Measurements from ENCODE around the gene PSMF1. TPM values are rescaled to one million over a fixed set of nuclear protein-coding genes. Genes with fewer than 3 reads are reported as not detected.

PSMF1 gene
- total and polyA plus RNA-seq, 2 of the 13 experiments (the other 11 are each of a cell fraction or from before 2014, with no cell fraction given): 82.5 to 86.0 TPM

DNA sequence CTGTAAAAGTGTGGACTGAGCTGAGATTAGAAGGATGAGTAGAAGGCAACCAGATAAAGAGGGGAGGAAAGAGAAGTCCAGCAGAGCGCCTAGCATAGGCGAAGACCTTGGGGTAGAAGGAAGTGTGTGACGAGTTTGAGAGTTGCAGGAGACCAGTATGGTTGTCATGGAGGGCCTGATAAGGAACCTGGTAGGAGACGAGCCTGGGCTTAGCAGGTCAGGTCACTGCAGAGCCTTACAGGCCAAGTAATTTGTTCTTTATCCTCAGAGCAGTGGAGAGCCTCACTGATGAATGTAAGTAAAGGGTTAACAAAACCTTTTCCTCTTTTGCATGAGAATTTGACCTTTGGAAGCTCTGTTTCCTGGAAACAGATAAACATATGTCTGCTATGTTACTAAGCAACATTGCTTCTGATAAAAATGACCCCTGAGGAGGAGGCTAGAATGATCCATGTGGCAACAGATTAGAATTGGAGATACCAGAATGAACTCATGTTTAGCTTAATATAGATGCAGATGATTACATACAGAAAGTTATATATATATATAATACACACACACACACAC, 69.3 kb downstream of the PSMF1 start (continued):
- 0 out of 2 replicates have a peak, but pooled peaks have one; percentile 50 for TF ChIP-seq THRA (CRISPR knock-in tag; IDR thresholded peaks at IDR 0.05; ENCODE audit: borderline replicate concordance)
- no peak for TF ChIP-seq NKX3-1 (CRISPR knock-in tag; IDR thresholded peaks at IDR 0.05)
- TF ChIP-seq ZNF460 (CRISPR knock-in tag; IDR thresholded peaks at IDR 0.05; ENCODE audit: borderline replicate concordance): no peak
- TF ChIP-seq, protein P1, sequence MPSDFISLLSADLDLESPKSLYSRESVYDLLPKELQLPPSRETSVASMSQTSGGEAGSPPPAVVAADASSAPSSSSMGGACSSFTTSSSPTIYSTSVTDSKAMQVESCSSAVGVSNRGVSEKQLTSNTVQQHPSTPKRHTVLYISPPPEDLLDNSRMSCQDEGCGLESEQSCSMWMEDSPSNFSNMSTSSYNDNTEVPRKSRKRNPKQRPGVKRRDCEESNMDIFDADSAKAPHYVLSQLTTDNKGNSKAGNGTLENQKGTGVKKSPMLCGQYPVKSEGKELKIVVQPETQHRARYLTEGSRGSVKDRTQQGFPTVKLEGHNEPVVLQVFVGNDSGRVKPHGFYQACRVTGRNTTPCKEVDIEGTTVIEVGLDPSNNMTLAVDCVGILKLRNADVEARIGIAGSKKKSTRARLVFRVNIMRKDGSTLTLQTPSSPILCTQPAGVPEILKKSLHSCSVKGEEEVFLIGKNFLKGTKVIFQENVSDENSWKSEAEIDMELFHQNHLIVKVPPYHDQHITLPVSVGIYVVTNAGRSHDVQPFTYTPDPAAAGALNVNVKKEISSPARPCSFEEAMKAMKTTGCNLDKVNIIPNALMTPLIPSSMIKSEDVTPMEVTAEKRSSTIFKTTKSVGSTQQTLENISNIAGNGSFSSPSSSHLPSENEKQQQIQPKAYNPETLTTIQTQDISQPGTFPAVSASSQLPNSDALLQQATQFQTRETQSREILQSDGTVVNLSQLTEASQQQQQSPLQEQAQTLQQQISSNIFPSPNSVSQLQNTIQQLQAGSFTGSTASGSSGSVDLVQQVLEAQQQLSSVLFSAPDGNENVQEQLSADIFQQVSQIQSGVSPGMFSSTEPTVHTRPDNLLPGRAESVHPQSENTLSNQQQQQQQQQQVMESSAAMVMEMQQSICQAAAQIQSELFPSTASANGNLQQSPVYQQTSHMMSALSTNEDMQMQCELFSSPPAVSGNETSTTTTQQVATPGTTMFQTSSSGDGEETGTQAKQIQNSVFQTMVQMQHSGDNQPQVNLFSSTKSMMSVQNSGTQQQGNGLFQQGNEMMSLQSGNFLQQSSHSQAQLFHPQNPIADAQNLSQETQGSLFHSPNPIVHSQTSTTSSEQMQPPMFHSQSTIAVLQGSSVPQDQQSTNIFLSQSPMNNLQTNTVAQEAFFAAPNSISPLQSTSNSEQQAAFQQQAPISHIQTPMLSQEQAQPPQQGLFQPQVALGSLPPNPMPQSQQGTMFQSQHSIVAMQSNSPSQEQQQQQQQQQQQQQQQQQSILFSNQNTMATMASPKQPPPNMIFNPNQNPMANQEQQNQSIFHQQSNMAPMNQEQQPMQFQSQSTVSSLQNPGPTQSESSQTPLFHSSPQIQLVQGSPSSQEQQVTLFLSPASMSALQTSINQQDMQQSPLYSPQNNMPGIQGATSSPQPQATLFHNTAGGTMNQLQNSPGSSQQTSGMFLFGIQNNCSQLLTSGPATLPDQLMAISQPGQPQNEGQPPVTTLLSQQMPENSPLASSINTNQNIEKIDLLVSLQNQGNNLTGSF (CRISPR knock-in tag; IDR thresholded peaks at IDR 0.05): no peak
- TF ChIP-seq, protein P2, sequence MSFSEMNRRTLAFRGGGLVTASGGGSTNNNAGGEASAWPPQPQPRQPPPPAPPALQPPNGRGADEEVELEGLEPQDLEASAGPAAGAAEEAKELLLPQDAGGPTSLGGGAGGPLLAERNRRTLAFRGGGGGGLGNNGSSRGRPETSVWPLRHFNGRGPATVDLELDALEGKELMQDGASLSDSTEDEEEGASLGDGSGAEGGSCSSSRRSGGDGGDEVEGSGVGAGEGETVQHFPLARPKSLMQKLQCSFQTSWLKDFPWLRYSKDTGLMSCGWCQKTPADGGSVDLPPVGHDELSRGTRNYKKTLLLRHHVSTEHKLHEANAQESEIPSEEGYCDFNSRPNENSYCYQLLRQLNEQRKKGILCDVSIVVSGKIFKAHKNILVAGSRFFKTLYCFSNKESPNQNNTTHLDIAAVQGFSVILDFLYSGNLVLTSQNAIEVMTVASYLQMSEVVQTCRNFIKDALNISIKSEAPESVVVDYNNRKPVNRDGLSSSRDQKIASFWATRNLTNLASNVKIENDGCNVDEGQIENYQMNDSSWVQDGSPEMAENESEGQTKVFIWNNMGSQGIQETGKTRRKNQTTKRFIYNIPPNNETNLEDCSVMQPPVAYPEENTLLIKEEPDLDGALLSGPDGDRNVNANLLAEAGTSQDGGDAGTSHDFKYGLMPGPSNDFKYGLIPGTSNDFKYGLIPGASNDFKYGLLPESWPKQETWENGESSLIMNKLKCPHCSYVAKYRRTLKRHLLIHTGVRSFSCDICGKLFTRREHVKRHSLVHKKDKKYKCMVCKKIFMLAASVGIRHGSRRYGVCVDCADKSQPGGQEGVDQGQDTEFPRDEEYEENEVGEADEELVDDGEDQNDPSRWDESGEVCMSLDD (CRISPR knock-in tag; IDR thresholded peaks at IDR 0.05; ENCODE audit: borderline replicate concordance): no peak
- TF ChIP-seq ZNF496 (CRISPR knock-in tag; IDR thresholded peaks at IDR 0.05; ENCODE audit: insufficient replicate concordance): no peak
- no peak for TF ChIP-seq ARID2 (CRISPR knock-in tag; IDR thresholded peaks at IDR 0.05; ENCODE audit: borderline replicate concordance)
- TF ChIP-seq, protein P3, sequence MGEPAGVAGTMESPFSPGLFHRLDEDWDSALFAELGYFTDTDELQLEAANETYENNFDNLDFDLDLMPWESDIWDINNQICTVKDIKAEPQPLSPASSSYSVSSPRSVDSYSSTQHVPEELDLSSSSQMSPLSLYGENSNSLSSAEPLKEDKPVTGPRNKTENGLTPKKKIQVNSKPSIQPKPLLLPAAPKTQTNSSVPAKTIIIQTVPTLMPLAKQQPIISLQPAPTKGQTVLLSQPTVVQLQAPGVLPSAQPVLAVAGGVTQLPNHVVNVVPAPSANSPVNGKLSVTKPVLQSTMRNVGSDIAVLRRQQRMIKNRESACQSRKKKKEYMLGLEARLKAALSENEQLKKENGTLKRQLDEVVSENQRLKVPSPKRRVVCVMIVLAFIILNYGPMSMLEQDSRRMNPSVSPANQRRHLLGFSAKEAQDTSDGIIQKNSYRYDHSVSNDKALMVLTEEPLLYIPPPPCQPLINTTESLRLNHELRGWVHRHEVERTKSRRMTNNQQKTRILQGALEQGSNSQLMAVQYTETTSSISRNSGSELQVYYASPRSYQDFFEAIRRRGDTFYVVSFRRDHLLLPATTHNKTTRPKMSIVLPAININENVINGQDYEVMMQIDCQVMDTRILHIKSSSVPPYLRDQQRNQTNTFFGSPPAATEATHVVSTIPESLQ (CRISPR knock-in tag; conservative IDR thresholded peaks at IDR 0.05): no peak
- no peak for TF ChIP-seq SETDB1 (CRISPR knock-in tag; IDR thresholded peaks at IDR 0.05; ENCODE audit: borderline replicate concordance)
- peak; percentile 69; the same call in 1 of the 2 replicates for TF ChIP-seq RXRB (CRISPR knock-in tag; IDR thresholded peaks at IDR 0.05; ENCODE audit: borderline replicate concordance)
- TF ChIP-seq, protein P4, sequence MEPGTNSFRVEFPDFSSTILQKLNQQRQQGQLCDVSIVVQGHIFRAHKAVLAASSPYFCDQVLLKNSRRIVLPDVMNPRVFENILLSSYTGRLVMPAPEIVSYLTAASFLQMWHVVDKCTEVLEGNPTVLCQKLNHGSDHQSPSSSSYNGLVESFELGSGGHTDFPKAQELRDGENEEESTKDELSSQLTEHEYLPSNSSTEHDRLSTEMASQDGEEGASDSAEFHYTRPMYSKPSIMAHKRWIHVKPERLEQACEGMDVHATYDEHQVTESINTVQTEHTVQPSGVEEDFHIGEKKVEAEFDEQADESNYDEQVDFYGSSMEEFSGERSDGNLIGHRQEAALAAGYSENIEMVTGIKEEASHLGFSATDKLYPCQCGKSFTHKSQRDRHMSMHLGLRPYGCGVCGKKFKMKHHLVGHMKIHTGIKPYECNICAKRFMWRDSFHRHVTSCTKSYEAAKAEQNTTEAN (CRISPR knock-in tag; conservative IDR thresholded peaks at IDR 0.05): no peak
- TF ChIP-seq, protein P5, sequence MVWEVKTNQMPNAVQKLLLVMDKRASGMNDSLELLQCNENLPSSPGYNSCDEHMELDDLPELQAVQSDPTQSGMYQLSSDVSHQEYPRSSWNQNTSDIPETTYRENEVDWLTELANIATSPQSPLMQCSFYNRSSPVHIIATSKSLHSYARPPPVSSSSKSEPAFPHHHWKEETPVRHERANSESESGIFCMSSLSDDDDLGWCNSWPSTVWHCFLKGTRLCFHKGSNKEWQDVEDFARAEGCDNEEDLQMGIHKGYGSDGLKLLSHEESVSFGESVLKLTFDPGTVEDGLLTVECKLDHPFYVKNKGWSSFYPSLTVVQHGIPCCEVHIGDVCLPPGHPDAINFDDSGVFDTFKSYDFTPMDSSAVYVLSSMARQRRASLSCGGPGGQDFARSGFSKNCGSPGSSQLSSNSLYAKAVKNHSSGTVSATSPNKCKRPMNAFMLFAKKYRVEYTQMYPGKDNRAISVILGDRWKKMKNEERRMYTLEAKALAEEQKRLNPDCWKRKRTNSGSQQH (CRISPR knock-in tag; IDR thresholded peaks at IDR 0.05; ENCODE audit: low read depth): no peak
- TF ChIP-seq NCOA2 (CRISPR knock-in tag; IDR thresholded peaks at IDR 0.05): peak; percentile 87
- no peak for TF ChIP-seq REL (CRISPR knock-in tag; conservative IDR thresholded peaks at IDR 0.05)
